Natural killer cell (primary cell): ENCODE measurements around the gene XPA. TPM values are rescaled to one million over a fixed set of nuclear protein-coding genes. Genes with fewer than 3 reads are reported as not detected.
A peak's percentile ranks its signal among the peaks of the same experiment; 100 is the strongest.

Experiments used
- ATAC-seq, 3 donors: fragments of 150-1000 bp in 2 of 3; fragments of 200-7000 bp in 1 of 3; cut with Tn5 transposase; 1 replicate in 1 of 3; 2 replicates in 2 of 3; pipeline ENCODE4 v1.10.0; 2021; ENCODE audit warnings: mild to moderate bottlenecking in 2 of 3, moderate library complexity in 2 of 3
- DNase-seq, 2 donors: peaks; one replicate each; pipeline versions ENCODE4 v3.0.0 to v3.0.0-alpha.2; 2013 to 2021; ENCODE audit warnings: mixed read lengths in 1 of 2
- H3K27ac ChIP-seq: one replicate; pipeline ENCODE4 v1.5.1; 2013; ENCODE audit warnings: mild to moderate bottlenecking, low read length
- H3K27me3 ChIP-seq: one replicate; pipeline ENCODE4 v1.6.1; 2013; ENCODE audit warnings: low read length; ENCODE audit not compliant: control insufficient read depth, insufficient read depth
- H3K36me3 ChIP-seq: one replicate; pipeline ENCODE4 v1.6.1; 2013; ENCODE audit warnings: low read length; ENCODE audit not compliant: control insufficient read depth, insufficient read depth
- H3K4me1 ChIP-seq: one replicate; pipeline ENCODE4 v1.6.1; 2013; ENCODE audit warnings: low read length; ENCODE audit not compliant: control insufficient read depth, insufficient read depth
- H3K4me3 ChIP-seq: one replicate; pipeline ENCODE4 v1.5.1; 2013; ENCODE audit warnings: low read length
- H3K9me3 ChIP-seq: one replicate; pipeline ENCODE4 v1.6.1; 2013; ENCODE audit warnings: low read length; ENCODE audit not compliant: control insufficient read depth, insufficient read depth
- H3K27ac Mint-ChIP-seq, 2 donors: one replicate each; pipeline ENCODE4 v1.8.0; 2022; ENCODE audit warnings: mild to moderate bottlenecking in 2 of 2, mixed read lengths in 2 of 2, moderate library complexity in 1 of 2
- H3K27me3 Mint-ChIP-seq, 2 donors: one replicate each; pipeline ENCODE4 v1.8.0; 2022; ENCODE audit warnings: low read depth in 2 of 2, mixed read lengths in 2 of 2
- H3K36me3 Mint-ChIP-seq: one replicate; pipeline ENCODE4 v1.8.0; 2022; ENCODE audit warnings: mixed read lengths
- H3K4me1 Mint-ChIP-seq, 2 donors: one replicate each; pipeline ENCODE4 v1.8.0; 2022; ENCODE audit warnings: mixed read lengths in 2 of 2
- H3K4me3 Mint-ChIP-seq: one replicate; pipeline ENCODE4 v1.8.0; 2022; ENCODE audit warnings: mild to moderate bottlenecking, moderate library complexity, mixed read lengths
- H3K9me3 Mint-ChIP-seq, 2 donors: one replicate each; pipeline ENCODE4 v1.8.0; 2022; ENCODE audit warnings: mixed read lengths in 2 of 2
- WGBS: methylation state at CpG from one replicate; pipeline ENCODE4 v1.1.7; 2013; ENCODE audit warnings: missing lambda C conversion rate; ENCODE audit not compliant: insufficient coverage; 5-methylcytosine and 5-hydroxymethylcytosine counted together
- intact Hi-C: fragments of 100-400 bp; cut with micrococcal nuclease; formaldehyde crosslinking; loops from one replicate; pipeline ENCODE4 v1.14.2; 2022
- total RNA-seq, 4 donors: library from RNA; stranded (reverse); fragments of 120-200 nt in 1 of 4; gene quantifications; one replicate each; pipeline versions ENCODE4 v1.2.3 to v1.2.4, GENCODE V29; 2013 to 2022
- TF ChIP-seq, protein P1 (sequence below): fragments of 200-600 bp; IDR thresholded peaks from one replicate; pipeline ENCODE4 v1.8.0; 2022; ENCODE audit warnings: antibody characterized with exemption

XPA gene
- total RNA-seq, 3 donors from 2014 or later (not counting 1 experiment from before 2014, with no cell fraction given): 21.7 to 28.4 (median 25.6) TPM

DNA sequence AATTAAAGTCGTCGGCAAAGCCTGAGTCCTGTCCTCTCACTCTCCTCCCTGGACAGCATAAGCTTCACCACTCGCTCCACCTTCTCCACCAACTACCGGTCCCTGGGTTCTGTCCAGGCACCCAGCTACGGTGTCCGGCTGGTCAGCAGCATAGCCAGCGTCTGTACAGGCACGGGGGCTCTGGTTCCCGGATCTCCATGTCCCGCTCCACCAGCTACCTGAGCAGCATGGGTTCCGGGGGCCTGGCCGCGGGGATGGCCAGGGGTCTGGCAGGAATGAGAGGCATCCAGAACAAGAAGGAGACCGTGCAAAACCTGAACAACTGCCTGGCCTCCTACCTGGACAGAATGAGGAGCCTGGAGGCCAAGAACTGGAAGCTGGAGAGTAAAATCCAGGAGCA, 1.7 kb upstream of the XPA start:
- no peak for ATAC-seq
- Histone ChIP-seq H3K4me3 (no peak overlapping the region), H3K9me3 (no peaks in the 10 kb centered on the region), H3K27ac (no peak overlapping the region), H3K4me1 (peaks cover 16% of the 10 kb centered on the region), H3K27me3 (no peaks in the 10 kb centered on the region), H3K36me3 (no peaks in the 10 kb centered on the region)
- no peak for DNase-seq
- H3K4me1 Mint-ChIP-seq: peaks cover 37 to 45% of the 10 kb centered on the region in 2 donors
- H3K9me3 Mint-ChIP-seq: no peaks in the 10 kb centered on the region
- intact Hi-C loops: no loop called here
- peaks cover 15 to 16% of the 10 kb centered on the region in 2 donors for H3K27me3 Mint-ChIP-seq
- no peak overlapping the region for H3K27ac Mint-ChIP-seq
- no peaks in the 10 kb centered on the region for H3K36me3 Mint-ChIP-seq
- no peak overlapping the region for H3K4me3 Mint-ChIP-seq
- WGBS: 95% methylated on average over 14 of the region's 14 CpGs
- TF ChIP-seq, protein P1, sequence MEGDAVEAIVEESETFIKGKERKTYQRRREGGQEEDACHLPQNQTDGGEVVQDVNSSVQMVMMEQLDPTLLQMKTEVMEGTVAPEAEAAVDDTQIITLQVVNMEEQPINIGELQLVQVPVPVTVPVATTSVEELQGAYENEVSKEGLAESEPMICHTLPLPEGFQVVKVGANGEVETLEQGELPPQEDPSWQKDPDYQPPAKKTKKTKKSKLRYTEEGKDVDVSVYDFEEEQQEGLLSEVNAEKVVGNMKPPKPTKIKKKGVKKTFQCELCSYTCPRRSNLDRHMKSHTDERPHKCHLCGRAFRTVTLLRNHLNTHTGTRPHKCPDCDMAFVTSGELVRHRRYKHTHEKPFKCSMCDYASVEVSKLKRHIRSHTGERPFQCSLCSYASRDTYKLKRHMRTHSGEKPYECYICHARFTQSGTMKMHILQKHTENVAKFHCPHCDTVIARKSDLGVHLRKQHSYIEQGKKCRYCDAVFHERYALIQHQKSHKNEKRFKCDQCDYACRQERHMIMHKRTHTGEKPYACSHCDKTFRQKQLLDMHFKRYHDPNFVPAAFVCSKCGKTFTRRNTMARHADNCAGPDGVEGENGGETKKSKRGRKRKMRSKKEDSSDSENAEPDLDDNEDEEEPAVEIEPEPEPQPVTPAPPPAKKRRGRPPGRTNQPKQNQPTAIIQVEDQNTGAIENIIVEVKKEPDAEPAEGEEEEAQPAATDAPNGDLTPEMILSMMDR: no peak

DNA sequence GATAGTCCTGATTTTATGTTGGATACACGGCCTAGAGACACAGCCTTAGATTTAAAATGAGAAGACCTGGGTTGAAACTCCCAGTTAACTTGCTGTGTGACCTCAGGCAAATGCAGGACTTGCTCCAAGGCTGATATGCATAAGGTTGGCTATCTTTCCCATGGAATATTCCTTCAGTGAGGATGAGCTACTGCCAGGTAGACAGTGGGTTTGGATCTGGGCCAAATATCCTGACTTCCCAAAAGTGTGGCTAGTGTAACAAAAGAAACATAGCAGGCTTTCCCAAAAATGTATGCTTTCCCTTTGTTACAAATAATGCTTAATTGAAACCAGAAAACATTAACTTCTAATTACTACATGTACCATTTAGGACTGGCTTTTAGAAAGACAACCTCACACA, 697 bp upstream of the XPA start:
- no peak for DNase-seq
- peak overlapping the region; percentile 93 for H3K4me3 ChIP-seq

DNA sequence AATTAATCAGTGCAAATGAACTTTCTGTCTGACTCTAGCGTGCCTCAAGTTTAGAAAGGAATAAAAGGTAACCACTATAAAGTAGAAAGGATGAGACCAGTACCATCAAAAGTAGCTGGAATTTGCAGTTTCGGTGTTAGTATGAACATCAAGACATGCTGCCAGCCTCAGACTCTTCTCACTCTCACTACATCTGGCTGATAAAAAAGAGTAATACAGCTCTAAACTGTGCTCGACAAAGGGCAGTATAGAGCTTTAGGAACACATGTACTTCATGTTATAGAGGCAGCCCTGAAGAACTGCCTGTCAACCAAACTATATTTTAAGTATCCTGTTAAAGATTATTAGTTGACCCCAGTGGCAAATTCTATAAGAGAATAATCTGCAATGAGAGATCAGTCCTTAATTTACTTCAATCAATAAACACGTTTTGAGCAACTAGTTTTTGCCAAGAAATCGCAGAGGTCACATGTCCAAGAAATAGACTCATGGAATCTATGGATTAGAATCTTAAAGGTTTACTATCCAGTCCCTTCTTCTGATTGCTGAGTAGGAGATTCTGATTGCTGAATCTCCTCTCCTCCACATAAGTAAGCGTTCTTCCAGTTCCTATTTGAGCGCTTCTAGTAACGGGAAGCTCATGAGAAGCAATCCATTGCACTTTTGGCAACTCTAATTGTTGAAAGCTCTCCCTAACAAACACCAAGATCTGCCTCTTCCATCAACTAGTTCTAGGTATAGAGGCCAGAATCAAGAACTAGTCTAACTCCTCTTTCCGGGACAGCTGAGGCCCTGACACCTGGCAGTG, 941 bp downstream of the XPA start:
- Histone ChIP-seq H3K36me3 (peaks cover 11% of the 10 kb centered on the region), H3K4me1 (peaks cover 16% of the 10 kb centered on the region), H3K27ac (peak overlapping the region; percentile 89), H3K9me3 (no peaks in the 10 kb centered on the region), H3K4me3 (peak overlapping the region; percentile 93), H3K27me3 (no peaks in the 10 kb centered on the region)
- intact Hi-C loops: loop anchor here (1.0 kb wide), 1 partner anchor 63 kb away; the partner anchor contains the start of genes NCBP1 and TSTD2
- peak overlapping the region; percentile 89 for H3K4me3 Mint-ChIP-seq
- peak in 1 of 2 donors; percentile 23 for DNase-seq
- H3K4me1 Mint-ChIP-seq: peaks cover 46 to 55% of the 10 kb centered on the region in 2 donors
- peaks cover 2 to 9% of the 10 kb centered on the region in 2 donors for H3K27me3 Mint-ChIP-seq
- no peak for ATAC-seq
- H3K36me3 Mint-ChIP-seq: no peaks in the 10 kb centered on the region
- no peaks in the 10 kb centered on the region for H3K9me3 Mint-ChIP-seq
- peak overlapping the region; percentile 93 to 95 for H3K27ac Mint-ChIP-seq
- TF ChIP-seq, protein P1: no peak
- 25% methylated on average over 9 of the region's 9 CpGs for WGBS

More for the DNA sequence above, 697 bp upstream of the XPA start:
- Histone ChIP-seq H3K4me1 (peaks cover 16% of the 10 kb centered on the region), H3K27me3 (no peaks in the 10 kb centered on the region), H3K9me3 (no peaks in the 10 kb centered on the region), H3K36me3 (peaks cover 2% of the 10 kb centered on the region), H3K27ac (peak overlapping the region; percentile 74)
- intact Hi-C loops: no loop called here
- ATAC-seq: no peak
- Mint-ChIP-seq H3K36me3 (no peaks in the 10 kb centered on the region), H3K4me1 (peaks cover 46 to 55% of the 10 kb centered on the region in 2 donors), H3K9me3 (no peaks in the 10 kb centered on the region), H3K27me3 (peaks cover 15 to 16% of the 10 kb centered on the region in 2 donors), H3K4me3 (peak overlapping the region; percentile 89), H3K27ac (peak overlapping the region; percentile 93 to 95)
- 44% methylated on average over 1 of the region's 1 CpG for WGBS
- TF ChIP-seq, protein P1: no peak
